OCI-LY3 (cell line): ENCODE results near the gene SHQ1.

ENCODE experiments used
- EZH2phosphoT487 ChIP-seq: fragments of 200-600 bp; shearing (Covaris generic); IDR thresholded peaks from 2 replicates; pipeline ENCODE4 v1.6.1; 2018; ENCODE audit warnings: antibody characterized with exemption, mixed run types, low read depth
- TF ChIP-seq, protein P1 (sequence below): fragments of 200-600, 300-600 bp; sonication (generic); IDR thresholded peaks from 2 replicates; pipeline ENCODE4 v1.5.1; 2014; ENCODE audit warnings: antibody characterized with exemption, low read length, low read depth

DNA sequence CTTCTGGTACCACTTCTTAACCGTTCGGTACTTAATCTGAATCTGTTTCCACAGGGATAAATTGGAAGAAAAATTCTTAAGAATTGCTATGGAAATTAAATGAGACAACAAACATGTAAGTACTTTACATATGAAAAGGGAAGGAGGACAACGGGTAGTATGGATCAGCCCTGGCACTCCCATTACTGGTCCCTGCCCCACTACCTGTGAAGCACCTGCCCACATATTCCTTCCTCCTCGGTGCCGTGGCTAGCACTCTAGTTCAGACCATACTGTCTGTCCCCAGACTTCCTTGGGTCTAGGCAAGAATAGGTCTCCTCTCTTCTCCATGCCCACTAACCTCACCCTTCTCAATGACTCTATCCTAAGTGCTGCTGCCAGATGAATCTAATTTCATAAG, 46.2 kb downstream of the SHQ1 start:
- TF ChIP-seq, protein P1, sequence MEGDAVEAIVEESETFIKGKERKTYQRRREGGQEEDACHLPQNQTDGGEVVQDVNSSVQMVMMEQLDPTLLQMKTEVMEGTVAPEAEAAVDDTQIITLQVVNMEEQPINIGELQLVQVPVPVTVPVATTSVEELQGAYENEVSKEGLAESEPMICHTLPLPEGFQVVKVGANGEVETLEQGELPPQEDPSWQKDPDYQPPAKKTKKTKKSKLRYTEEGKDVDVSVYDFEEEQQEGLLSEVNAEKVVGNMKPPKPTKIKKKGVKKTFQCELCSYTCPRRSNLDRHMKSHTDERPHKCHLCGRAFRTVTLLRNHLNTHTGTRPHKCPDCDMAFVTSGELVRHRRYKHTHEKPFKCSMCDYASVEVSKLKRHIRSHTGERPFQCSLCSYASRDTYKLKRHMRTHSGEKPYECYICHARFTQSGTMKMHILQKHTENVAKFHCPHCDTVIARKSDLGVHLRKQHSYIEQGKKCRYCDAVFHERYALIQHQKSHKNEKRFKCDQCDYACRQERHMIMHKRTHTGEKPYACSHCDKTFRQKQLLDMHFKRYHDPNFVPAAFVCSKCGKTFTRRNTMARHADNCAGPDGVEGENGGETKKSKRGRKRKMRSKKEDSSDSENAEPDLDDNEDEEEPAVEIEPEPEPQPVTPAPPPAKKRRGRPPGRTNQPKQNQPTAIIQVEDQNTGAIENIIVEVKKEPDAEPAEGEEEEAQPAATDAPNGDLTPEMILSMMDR = no peak
- TF ChIP-seq EZH2phosphoT487 = no peak
